ENCODE results near the gene CGN.

DNA sequence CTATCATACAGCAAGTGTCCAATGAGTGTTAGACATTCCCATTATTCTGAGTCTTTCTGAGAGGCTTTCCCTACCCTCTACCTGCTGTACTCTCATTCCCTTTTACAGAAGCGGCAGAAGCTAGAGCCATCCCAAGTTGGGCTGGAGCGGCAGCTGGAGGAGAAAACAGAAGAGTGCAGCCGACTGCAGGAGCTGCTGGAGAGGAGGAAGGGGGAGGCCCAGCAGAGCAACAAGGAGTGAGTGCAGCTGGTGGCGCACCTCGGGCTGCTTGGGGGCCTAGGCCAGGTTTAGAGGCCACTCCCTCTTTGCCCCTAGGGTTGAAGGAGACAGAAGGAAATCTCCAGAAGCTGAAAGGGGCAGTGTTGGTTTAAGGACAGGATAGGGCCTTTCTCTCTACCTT lies 12.1 kb downstream of the CGN start:
- TF ChIP-seq POLR2A (IDR thresholded peaks at IDR 0.05; ENCODE audit: low read depth, low read length) (no peak), TAF1 (IDR thresholded peaks at IDR 0.05; ENCODE audit: borderline replicate concordance, low read depth, low read length) (no peak)

Data from GM12892 (cell line).